Measurements from ENCODE around the gene EFCAB5.
A peak's percentile ranks its signal among the peaks of the same experiment; 100 is the strongest.

EFCAB5 gene

GRCh38 chr17:30095507-30096244 lies 154.2 kb downstream of the EFCAB5 start:
- peak; percentile 66 for TF ChIP-seq CTCF (conservative IDR thresholded peaks at IDR 0.05; ENCODE audit: low read depth, low read length)
- H3K4me3 ChIP-seq (ENCODE audit: low read depth, low read length): no peak overlapping the region
- peak; percentile 90 for DNase-seq (ENCODE audit: low read depth)

GRCh38 chr17:30101686-30102390 lies 160.4 kb downstream of the EFCAB5 start:
- H3K4me3 ChIP-seq (ENCODE audit: low read depth, low read length): no peak overlapping the region
- DNase-seq (ENCODE audit: low read depth): peak; percentile 64
- no peak for TF ChIP-seq CTCF (conservative IDR thresholded peaks at IDR 0.05; ENCODE audit: low read depth, low read length)

- no peak for TF ChIP-seq CTCF (conservative IDR thresholded peaks at IDR 0.05; ENCODE audit: low read depth, low read length)
- no peak overlapping the region for H3K4me3 ChIP-seq (ENCODE audit: low read depth, low read length)
- DNase-seq (ENCODE audit: low read depth): no peak
Observed at GRCh38 chr17:30103921-30104320, 162.5 kb downstream of the EFCAB5 start.

GRCh38 chr17:30104575-30105339 lies 163.3 kb downstream of the EFCAB5 start:
- peak; percentile 95 for TF ChIP-seq CTCF (conservative IDR thresholded peaks at IDR 0.05; ENCODE audit: low read depth, low read length)
- peak overlapping the region; percentile 59 for H3K4me3 ChIP-seq (ENCODE audit: low read depth, low read length)
- DNase-seq (ENCODE audit: low read depth): peak; percentile 89

GRCh38 chr17:30112794-30113193 lies 171.4 kb downstream of the EFCAB5 start:
- DNase-seq (ENCODE audit: low read depth): no peak
- no peak for TF ChIP-seq CTCF (conservative IDR thresholded peaks at IDR 0.05; ENCODE audit: low read depth, low read length)
- H3K4me3 ChIP-seq (ENCODE audit: low read depth, low read length): no peak overlapping the region

GRCh38 chr17:30113213-30113612 lies 171.8 kb downstream of the EFCAB5 start:
- no peak for TF ChIP-seq CTCF (conservative IDR thresholded peaks at IDR 0.05; ENCODE audit: low read depth, low read length)
- DNase-seq (ENCODE audit: low read depth): no peak
- H3K4me3 ChIP-seq (ENCODE audit: low read depth, low read length): no peak overlapping the region
